Measurements from ENCODE around the gene PRSS48. TPM values are rescaled to one million over a fixed set of nuclear protein-coding genes. Genes with fewer than 3 reads are reported as not detected.

The PRSS48 gene
- total and polyA plus RNA-seq, 2 of the 4 experiments (the other 2 are of a cell fraction) = not detected

GRCh38 chr4:151313306-151314009, 36.5 kb downstream of the PRSS48 start:
- H3K4me3 ChIP-seq (ENCODE audit: insufficient read depth, low read depth, low read length) = no peak overlapping the region
- H3K56ac ChIP-seq (ENCODE audit: extremely low read depth, insufficient read depth, low read length) = no peak overlapping the region
- 80% methylated on average over 1 of the region's 6 CpGs; no CpG with 5 or more reads in 1 of the 2 experiments for WGBS, 2 experiments (ENCODE audit: extremely low coverage in 2 of 2, insufficient read length in 1 of 2)
- no peaks in the 10 kb centered on the region for H3K9me3 ChIP-seq (ENCODE audit: control insufficient read depth, insufficient read depth, low read length)
- H2AFZ ChIP-seq (replicated peaks; ENCODE audit: low read length, poor library complexity) = no peak overlapping the region
- H3K27ac ChIP-seq (ENCODE audit: insufficient read depth, low read length) = no peak overlapping the region
- in situ Hi-C loops (cut with MboI; ENCODE audit: low sequenced_read_pairs) = no loop called here
- peaks cover 4% of the 10 kb centered on the region for H3K4me1 ChIP-seq (ENCODE audit: control insufficient read depth, insufficient read depth, low read length)
- H3K36me3 ChIP-seq (ENCODE audit: control insufficient read depth, insufficient read depth, low read length) = no peaks in the 10 kb centered on the region
- no peak overlapping the region for H2BK120ac ChIP-seq (ENCODE audit: low read depth, low read length)
- peaks cover 7 to 10% of the 10 kb centered on the region in 2 experiments; a peak in 2 of 4 replicates for H3K79me1 ChIP-seq (ENCODE audit: low read depth in 1 of 2, low read length in 2 of 2)
- POLR2A ChIA-PET (ENCODE audit: unreplicated experiment) = no interaction called here
- intact Hi-C loops (cut with micrococcal nuclease) = no loop called here
- H4K20me1 ChIP-seq (ENCODE audit: insufficient read depth, low read length) = no peaks in the 10 kb centered on the region
- no peak overlapping the region for H3K4ac ChIP-seq (ENCODE audit: low read depth, low read length)
- no peaks in the 10 kb centered on the region for H3K27me3 ChIP-seq (ENCODE audit: control insufficient read depth, insufficient read depth, low read length)
- no peak overlapping the region for H3K14ac ChIP-seq (replicated peaks; ENCODE audit: low read depth, low read length)
- peaks cover 11% of the 10 kb centered on the region for H3K9me1 ChIP-seq (ENCODE audit: insufficient read depth, low read length)
- H4K91ac ChIP-seq (ENCODE audit: insufficient read depth, low read depth, low read length) = no peak overlapping the region
- CTCF ChIA-PET = interaction anchor here (2.6 kb wide), 1 partner anchor 9 kb away, joined by 6 read pairs; no protein-coding TSS in a partner anchor
- TF ChIP-seq CEBPB (IDR thresholded peaks at IDR 0.05; ENCODE audit: low read depth, low read length) (no peak), MXI1 (IDR thresholded peaks at IDR 0.05; ENCODE audit: borderline replicate concordance, low read depth, low read length) (no peak), CHD1 (IDR thresholded peaks at IDR 0.05; ENCODE audit: low read depth, low read length) (no peak), CTCF (conservative IDR thresholded peaks at IDR 0.05; ENCODE audit: low read depth, low read length) (no peak), USF2 (IDR thresholded peaks at IDR 0.05; ENCODE audit: low read depth, low read length) (no peak)
- no peak overlapping the region for H3K23ac ChIP-seq (ENCODE audit: low read depth, low read length)
- H2AK9ac ChIP-seq (replicated peaks; ENCODE audit: low read depth, low read length, poor library complexity) = no peak overlapping the region
- dilution Hi-C loops (cut with HindIII; ENCODE audit: low sequenced_read_pairs, unreplicated experiment) = no loop called here
- no peak overlapping the region for H3K18ac ChIP-seq (ENCODE audit: low read depth, low read length)
- ATAC-seq (ENCODE audit: low read depth) = no peak
- no peak overlapping the region for H2BK5ac ChIP-seq (ENCODE audit: low read depth, low read length, poor library complexity, severe bottlenecking)
- DNase-seq = no peak
- H2BK20ac ChIP-seq (ENCODE audit: low read depth, low read length) = no peak overlapping the region; the same call in 1 of the 2 replicates
- H3K9ac ChIP-seq (ENCODE audit: low read depth, low read length) = no peak overlapping the region
- no peak overlapping the region for H4K8ac ChIP-seq (ENCODE audit: low read depth in 2 of 2, low read length in 2 of 2)
- no peak overlapping the region for H2AK5ac ChIP-seq (ENCODE audit: low read depth, low read length)
- H2BK15ac ChIP-seq (ENCODE audit: low read depth, low read length) = no peak overlapping the region
- BruUV-seq (replicated peaks) = no TSS peak
- no peak overlapping the region for H3K4me2 ChIP-seq (ENCODE audit: low read depth, low read length)
- no peak overlapping the region for H4K5ac ChIP-seq (ENCODE audit: low read depth, low read length)

Measured in IMR-90 (cell line).